Measurements from ENCODE around the gene ME3.

ME3 gene

DNA sequence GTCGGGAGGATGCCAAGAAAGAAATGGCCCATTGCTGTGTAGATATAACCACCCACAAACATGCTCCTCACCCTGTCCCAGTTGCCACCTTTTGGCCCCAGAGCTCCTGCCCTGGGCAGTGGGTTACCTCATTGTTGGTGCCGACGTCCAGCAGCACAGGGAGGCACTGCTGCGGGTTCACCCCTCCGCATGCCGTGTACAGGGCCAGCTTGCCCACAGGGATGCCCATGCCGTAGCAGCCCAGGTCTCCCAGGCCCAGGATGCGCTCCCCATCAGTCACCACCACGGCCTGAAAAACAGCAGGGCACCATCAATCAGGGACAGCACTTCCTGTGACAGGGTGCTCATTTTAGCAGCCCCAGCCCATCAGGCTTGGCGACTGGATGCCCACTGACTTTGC is 174.6 kb downstream of the ME3 start:
- in situ Hi-C loops (cut with MboI; ENCODE audit: low sequenced_read_pairs), result no loop called here

DNA sequence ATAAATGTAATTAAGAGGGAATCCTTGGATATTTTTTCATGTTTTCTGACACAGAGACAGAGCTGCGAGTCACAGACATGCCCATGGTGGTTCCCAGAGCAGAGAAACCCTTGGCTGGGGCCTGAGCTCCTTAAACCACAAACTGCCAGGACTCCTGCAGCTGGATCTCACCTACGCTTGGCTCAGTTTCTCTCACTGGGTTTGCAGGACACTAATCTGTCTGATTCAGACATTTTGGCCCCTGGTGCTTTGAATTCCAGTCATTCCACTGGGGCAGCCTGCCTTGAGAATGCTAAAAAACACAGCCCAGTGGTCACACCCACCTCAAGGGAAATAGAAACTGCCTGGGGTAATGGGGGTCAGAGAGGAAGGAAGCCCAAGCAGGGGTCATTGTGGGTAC is 175.1 kb downstream of the ME3 start:
- in situ Hi-C loops (cut with MboI; ENCODE audit: low sequenced_read_pairs), result no loop called here

DNA sequence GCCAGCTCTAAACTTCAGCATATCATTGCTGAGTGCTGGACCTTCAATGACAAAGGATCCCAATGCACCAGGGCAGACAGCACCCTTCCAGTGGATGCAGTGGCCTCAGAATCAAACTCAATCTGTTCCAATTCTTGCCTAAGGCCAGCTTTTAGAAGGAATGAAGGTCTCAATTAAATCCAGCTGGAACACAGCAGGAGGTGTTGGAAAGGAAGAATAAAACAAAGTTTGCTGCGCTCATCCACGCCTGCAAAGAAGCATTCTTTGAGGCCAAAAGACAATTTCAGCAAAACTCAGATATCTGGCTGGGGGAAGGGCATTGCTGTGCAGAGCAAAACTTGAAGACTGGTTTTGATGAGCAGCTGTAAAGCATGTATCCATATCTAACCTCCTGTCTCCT is 177.1 kb downstream of the ME3 start:
- in situ Hi-C loops (cut with MboI; ENCODE audit: low sequenced_read_pairs), result no loop called here

DNA sequence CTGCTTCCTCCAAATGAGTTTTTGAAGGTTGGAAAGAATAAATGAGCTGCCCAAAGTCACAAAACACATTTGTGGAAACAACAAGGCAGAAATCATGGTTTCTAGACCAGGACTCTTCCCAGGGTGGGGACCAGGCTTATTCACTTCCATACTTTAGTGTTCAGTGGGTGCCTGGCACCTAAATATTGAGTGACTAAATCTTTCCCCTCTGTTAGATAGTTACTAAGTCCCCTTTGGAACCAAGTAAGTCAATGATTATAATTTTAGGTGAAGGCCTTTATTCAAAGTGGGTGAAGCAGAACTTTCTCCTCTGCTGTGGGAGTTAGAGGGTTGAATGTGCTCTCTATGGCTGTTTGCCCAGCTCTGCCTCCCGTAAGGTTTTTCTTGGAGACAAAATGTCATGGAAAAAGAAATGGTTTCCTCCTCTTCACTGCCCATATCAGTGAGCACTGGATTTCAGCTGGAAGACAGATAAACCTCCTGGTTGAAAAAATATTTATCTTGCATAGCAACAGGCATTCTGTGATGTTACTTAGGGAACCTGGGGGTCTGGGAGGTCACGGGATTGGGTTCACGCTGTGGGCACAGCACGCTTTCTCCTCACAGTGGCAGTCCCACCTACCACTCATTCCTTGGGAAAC is 179.9 kb downstream of the ME3 start:
- in situ Hi-C loops (cut with MboI; ENCODE audit: low sequenced_read_pairs), result no loop called here

DNA sequence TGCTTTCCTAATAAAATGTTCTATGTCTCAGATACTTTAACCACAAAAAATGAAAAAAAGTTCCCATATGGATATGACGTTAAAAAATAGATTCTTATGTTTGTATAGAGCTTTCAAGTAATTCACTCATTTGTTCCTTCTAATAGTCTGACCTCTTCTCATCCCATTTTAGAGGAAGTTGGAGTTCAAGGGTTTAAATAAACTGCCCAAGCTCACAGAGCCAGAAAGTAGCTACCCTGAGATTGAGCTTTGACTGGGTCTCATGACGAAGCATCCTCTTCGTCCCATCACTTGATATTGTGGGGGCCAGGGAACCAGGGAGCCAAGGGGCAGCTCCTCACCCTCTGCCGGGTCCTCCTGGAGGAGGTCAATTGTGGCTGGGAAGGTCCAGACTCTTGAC is 181.4 kb downstream of the ME3 start:
- in situ Hi-C loops (cut with MboI; ENCODE audit: low sequenced_read_pairs), result no loop called here

DNA sequence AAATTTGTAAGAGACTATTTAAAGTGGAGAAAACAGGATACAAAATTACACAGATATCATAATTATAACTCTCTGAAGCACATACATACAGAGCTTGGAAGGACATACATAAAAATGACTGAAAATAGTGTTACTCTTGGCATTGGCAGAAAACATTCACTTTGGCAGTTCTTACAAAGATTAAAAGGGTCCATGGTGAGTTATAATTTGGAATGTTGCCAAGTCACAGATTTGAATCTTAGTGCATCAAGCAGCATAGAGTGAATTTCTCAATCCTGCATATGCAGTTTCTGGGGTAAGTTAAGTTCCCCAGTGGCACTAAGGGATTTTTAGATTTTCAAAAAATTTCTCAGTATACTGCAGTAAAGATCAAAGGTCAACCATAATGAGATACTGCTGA is 181.8 kb downstream of the ME3 start:
- in situ Hi-C loops (cut with MboI; ENCODE audit: low sequenced_read_pairs), result no loop called here

DNA sequence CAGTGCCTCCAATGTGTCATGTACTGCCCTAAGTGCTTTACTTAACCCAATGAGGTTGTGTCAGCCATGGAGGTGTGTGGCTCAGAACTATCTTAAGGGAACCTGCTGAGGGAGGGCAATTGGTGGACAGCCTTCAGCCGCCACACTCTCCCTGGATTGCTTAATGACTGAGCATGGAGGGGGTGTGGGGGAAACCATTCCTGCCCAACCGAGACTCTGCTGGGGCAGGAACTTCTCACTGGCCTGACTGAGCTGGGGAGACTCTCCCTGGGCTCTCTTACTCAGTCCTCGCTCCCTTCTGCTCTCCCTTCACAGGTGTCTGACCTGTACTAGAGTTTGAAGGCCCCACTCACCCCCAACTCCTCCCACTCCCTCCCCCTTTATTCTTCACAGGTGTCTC is 183.0 kb downstream of the ME3 start:
- in situ Hi-C loops (cut with MboI; ENCODE audit: low sequenced_read_pairs), result no loop called here

DNA sequence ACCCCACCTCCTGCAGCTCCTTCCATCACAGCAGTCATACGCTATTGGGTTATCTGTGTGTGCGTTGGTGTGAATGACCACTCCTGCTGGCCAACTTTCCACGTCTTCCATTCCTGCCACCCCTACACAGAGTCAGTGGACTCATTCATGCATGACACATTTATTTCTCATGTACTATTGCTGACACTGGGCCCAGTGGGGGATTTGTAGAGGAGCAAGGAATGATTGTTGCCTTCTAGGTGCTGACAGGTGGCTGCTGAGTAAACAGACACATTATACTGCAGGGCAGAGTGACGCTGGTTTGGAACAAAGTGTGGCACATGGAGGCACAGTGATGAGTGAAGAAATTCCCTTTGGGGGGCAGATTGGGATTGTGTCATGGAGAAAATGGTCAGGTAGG is 183.9 kb downstream of the ME3 start:
- in situ Hi-C loops (cut with MboI; ENCODE audit: low sequenced_read_pairs), result no loop called here

DNA sequence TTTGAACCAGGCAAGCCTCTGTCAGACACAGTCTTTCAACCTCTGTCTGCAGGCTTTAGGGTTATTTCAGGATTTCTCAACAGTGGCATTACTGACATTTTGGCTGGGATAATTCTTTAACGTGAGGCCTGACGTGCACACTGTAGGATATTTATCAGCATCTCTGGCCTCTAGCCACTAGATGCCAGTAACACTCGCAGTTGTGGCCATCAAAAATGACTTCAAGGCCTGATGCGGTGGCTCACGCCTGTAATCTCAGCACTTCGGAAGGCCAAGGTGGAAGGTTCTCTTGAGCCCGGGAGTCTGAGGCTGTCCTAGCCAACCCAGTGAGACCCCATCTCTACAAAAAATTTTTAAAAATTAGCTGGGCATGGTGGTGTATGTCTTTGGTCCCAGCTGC is 184.7 kb downstream of the ME3 start:
- in situ Hi-C loops (cut with MboI; ENCODE audit: low sequenced_read_pairs), result no loop called here

DNA sequence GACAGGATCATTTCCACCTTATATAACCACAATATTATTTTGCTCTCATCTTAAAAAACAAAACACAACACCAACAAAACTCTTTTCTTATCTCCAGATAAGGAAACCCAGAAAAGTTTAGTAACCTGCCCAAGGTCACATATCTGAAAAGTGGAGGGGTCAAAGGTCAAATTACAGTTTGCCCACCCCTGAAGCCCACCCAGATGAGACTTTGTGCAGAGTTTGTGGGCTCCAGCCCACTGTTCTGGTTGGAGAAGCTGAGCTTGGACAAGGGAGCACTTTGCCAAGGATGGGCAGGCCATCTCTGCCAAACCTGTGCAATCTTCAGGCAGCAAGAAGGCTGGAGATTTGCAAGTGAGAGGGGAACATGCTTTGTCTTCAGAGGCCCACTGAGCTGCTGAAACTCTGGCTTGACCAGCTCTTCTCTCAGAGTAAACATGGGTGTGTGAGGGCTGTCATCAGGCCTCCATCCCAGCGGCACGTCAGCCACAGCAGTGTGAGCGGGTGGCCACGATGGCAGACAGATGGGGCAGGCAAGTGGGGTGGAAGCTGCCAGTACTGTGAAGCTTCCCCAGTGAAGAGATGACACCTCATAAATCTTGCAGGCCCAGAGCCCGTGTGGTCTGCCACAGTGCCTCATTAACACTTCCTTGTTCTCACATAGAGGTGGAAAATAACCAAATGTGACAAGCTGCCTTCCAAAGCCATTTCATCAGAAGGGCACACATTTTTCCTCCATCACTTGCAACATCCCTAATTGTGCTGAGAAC is 186.0 kb downstream of the ME3 start:
- in situ Hi-C loops (cut with MboI; ENCODE audit: low sequenced_read_pairs), result no loop called here

DNA sequence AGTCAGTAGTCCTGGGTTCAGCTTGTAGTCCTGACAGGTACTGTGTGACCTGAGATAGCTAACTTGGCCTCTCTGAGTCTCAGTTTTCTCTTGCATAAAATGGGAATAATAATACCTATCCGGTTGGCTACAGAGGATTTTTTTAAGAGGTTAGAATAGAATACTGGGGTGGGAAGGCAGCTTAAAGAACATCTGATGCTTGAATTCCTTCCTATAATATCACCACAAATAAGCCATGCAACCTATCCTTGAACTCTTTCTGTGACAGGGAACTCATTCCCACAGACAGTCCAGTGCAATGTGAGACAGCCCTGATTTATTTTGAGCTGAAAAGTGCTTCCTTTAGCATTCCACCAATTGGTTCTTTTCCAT is 187.6 kb downstream of the ME3 start:
- in situ Hi-C loops (cut with MboI; ENCODE audit: low sequenced_read_pairs), result no loop called here

DNA sequence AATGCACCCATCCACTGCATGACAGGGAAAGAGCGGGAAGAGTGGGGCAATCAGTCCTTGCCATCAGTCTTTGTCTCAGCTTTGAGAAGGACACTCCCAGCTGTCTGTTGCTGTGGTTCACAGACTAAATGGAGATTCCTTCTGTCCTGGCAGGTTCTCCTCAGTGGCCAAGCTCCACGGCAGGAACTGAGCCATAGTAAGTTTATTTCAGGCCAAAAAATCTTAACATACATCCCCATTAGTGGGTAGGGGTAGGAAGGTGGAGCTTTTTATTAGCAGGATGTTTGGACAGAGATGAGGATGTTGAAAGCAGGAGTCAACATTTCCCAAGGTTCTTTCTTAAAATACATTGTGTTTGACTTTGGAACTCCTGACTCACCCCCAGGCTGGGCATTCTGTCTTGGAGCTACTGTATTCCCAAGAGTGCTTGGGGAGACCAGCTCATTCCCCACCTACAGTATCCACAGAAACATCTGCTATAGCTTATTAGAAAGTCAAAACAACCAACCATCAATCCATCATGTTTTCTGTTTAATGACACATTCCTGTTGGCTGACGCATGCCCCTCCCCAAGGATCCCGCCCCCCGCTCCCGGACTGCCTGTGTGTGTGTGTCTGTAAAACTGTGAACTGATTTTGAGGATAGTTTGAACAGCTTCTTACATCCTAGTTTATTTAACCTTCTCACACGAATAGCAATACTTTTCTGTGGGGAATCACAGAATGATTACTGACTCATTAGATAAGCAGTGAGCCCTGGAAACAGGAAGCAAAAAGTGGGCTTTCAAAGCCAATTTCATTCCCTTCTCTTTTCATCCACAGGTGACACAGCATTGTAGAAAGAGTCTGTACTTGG is 188.2 kb downstream of the ME3 start:
- in situ Hi-C loops (cut with MboI; ENCODE audit: low sequenced_read_pairs), result no loop called here

DNA sequence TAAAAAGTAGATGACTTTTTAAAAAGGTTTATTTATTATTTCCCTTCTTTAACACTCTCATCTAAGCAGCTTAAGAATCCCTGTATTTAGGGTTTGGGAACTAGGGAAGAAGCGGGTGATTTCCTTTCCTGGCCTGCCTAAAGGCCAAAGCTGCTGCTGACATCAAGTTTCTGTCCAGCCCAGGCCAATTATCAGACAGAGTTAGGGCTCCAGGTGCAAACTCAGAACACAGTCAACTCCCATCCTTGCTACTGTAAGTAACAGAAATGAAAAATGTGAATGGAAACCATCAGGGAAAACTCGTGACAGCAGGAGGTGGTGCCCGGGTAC is 188.8 kb downstream of the ME3 start:
- in situ Hi-C loops (cut with MboI; ENCODE audit: low sequenced_read_pairs), result no loop called here

DNA sequence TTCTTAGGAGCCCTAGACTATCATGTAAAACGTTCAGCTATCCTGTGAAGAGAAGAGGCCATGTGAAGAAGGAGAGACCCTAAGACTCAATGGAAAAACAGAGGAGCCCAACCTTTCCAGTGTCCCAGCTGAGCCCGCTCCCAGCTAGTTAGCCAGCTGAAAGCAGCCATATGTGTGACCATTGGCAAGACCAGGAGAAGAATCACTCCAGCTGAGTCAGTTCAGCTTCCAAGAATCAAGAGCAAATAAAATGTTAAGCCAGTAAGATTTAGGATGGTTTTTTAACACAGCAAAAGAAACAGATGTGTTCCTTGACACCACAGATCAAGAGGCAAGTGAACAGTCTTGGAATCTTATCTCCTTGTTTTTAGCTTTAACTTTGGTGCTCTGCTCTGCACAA is 189.7 kb downstream of the ME3 start:
- in situ Hi-C loops (cut with MboI; ENCODE audit: low sequenced_read_pairs), result no loop called here

DNA sequence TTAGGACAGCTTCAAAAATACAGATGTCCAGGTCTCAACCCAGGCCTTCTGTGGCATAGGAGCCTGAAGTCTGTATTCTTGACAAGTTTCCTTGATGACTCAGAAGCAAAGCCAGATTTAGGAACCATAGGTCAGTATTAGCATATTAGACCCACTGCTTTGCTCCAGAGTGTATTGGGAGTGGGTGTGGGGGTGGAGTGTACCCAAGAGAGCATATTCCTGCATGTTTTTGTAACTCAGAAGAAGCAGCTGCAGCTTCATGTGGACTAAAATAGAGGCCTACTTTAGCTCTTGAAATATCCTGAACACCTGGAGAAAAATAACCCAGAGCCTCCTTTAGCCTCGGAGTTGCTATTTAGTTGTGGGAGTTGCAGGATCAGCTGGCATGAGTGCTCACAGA is 191.0 kb downstream of the ME3 start:
- in situ Hi-C loops (cut with MboI; ENCODE audit: low sequenced_read_pairs), result no loop called here

DNA sequence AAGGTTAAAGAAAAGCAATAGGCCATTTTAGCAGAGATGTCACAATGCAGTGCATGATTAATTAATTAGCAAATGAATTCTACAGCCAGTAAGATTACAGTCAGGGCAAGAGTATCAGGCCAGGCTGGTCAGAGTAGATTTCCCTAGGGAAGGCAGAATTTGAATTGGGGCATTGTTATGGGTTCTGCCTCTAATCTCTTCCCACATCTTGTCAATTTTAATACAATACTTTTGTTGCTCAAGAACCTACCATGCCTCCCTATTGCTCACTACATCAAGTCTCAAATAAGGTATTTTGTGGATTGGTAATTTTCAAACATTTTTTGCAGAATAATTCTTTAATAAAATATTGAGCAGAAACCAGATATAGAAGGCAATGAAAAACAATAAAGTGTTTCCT is 194.1 kb downstream of the ME3 start:
- in situ Hi-C loops (cut with MboI; ENCODE audit: low sequenced_read_pairs), result no loop called here

DNA sequence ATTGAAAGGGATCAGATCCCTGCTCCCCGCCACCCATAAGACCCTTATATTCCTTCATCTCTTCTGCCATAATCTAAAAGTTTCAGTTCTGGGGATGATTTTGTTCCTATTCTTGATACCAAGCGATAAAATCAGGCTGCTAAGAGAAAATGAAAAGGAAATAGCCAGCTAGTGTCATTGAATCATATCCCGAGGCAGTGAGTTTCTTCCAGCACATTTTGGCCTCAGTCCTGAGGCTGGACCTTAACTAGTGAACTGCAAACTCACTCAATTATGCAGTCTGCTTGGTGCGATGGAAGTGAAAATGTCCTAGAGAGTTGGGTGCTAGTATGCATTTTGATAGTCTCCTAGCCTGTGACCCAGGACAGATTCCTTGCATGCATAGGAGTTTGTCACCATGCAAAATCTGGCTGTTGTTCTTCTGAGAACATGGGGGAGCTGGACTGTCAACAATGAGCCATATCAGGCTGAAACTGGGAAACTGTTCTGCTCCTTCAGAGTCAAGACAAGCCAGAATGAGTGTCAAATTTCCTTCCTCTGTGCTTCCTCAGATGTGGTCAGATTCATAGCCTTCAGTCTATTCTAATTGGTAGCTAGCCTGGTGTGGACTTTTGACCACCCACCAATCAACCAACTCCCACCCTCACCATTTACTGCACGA is 194.8 kb downstream of the ME3 start:
- in situ Hi-C loops (cut with MboI; ENCODE audit: low sequenced_read_pairs), result no loop called here

DNA sequence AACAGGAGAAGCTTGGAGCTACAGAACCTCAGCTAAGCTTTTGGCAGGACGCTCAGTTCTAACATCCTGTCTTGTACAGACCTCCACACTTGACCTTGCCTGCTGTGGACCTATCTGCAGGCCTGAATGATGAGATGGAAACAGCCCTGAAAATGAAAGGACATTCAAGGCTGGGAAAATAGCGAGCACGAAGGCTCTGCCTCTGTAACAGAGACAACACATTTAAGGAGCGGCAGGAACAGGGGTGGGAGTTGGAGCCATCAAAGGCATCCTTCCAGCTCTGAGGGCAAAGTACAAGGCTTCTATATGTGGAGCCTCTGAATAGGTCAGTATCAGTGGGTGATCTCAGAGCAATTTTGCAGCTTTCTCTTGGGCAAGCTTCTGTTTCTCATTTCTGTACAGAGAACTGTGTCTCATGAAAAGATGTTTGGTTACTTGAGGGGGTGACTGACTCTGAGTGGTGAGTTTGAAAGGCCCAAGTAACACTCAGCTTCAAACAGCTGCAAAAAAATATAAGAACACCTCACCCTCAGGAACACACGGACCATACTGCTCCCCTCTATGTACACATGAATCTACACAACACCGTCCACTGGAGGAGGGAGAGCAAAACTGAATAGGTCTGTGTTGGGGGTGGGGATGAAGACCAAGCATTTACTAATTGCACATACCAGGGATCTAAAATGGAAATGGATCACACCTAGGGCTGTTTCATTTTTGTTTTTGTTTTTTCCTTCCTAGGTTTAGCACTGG is 196.1 kb downstream of the ME3 start:
- in situ Hi-C loops (cut with MboI; ENCODE audit: low sequenced_read_pairs), result no loop called here

DNA sequence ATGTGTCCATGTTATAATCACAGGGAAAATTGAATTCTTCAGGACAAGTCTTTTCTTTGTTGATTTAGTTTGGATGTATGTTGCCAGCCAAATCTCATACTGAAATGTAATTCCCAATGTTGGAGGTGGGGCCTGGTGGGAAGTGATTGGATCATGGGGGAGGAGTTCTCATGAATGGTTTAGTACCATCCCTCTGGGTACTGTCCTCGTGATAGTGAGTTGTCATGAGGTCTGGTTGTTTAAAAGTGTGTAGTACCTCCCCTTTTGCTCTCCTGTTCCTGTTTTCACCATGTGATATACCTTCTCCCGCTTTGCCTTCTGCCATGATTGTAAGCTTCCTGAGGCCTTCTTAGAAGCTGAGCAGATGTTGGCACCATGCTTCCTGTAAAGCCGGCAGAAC is 197.4 kb downstream of the ME3 start:
- in situ Hi-C loops (cut with MboI; ENCODE audit: low sequenced_read_pairs), result no loop called here

DNA sequence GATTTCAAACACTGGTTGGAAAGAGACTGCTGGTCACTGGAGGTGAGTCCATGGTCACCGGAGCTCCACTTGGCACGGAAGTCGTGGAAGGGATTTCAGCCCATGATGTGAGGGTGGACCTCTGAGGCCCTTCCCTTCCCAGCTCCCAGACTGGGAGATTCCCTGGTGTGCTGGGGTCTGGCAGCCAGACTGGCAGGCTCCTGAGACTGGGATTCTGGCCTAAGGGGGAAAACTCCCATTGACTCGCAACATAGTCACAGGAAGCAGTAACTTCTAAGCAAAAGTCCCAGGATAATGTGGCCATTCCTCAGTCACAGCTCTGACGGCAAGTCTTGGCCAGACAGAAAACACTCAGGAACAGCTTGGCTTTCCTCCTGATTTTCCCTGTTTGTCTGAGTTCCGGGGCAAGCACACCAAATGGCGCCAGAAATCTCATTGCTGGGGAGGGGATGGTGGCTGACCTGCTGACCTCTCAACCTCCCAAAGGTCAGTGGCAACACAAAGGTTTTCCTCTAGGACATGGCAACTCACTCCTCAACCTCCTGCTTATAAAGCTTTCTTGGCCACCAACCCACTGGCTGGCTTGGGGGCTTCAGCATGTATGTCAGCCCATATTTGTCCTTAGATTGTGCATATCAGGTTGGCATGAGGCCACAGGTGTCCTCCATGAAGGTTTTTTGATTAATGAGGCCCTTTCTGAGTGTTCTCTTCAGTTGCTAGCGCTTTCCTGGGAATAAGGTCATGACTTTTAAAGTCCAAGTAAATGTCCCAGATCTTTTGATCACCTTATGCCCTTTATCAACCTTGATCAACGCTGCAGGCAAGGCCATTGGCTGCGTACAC is 198.2 kb downstream of the ME3 start:
- in situ Hi-C loops (cut with MboI; ENCODE audit: low sequenced_read_pairs), result loop anchor here (25.0 kb wide), 1 partner anchor 138 kb away; no protein-coding TSS in a partner anchor
